A549 (cell line): ENCODE measurements around the gene CHPF. TPM values are rescaled to one million over a fixed set of nuclear protein-coding genes. Genes with fewer than 3 reads are reported as not detected.

Experiments used
- ATAC-seq, 2 experiments: fragments of 200-7000 bp in 1 of 2; fragments of >200 bp in 1 of 2; cut with Nextera tagmentation in 1 of 2; cut with Tn5 transposase in 1 of 2; 3 replicates each; pipeline versions ENCODE4 v1.8.0 to v1.9.1; 2018 to 2020; ENCODE audit warnings: mild to moderate bottlenecking in 1 of 2, moderate library complexity in 1 of 2
- CTCF ChIA-PET: fragments of 300-600 bp; sonication (Branson Sonifier 250); formaldehyde crosslinking; extraction: SDS; loops from one replicate; lab custom pipeline; 2021; ENCODE audit warnings: antibody characterized with exemption, inconsistent platforms; lab: Yijun Ruan, JAX
- POLR2A ChIA-PET: fragments of 350-600 bp; formaldehyde crosslinking; extraction: SDS; loops from one replicate; lab custom pipeline; 2021; ENCODE audit warnings: antibody characterized with exemption, inconsistent platforms; lab: Yijun Ruan, JAX
- DNase-seq, 2 experiments: peaks; one replicate each; pipeline versions ENCODE4 v3.0.0 to v3.0.0-alpha.2; 2011 to 2016; ENCODE audit warnings: low read depth in 1 of 2, low spot score in 1 of 2
- FAIRE-seq: peaks from 2 replicates; lab custom pipeline; 2011; peaks lifted over from hg19 to GRCh38; lab: Jason Lieb, UNC
- H3K27ac ChIP-seq, 2 experiments: fragments of >200 bp; sonication (Bioruptor Twin); formaldehyde crosslinking; 3 replicates each; pipeline ENCODE4 v1.5.1; 2016 to 2017
- H3K4me1 ChIP-seq: fragments of >200 bp; sonication (Bioruptor Twin); formaldehyde crosslinking; 3 replicates; pipeline ENCODE4 v1.6.1; 2016
- H3K4me2 ChIP-seq: fragments of >200 bp; sonication (Bioruptor Twin); formaldehyde crosslinking; 3 replicates; pipeline ENCODE4 v1.6.1; 2016
- H3K4me3 ChIP-seq: fragments of >200 bp; sonication (Bioruptor Twin); formaldehyde crosslinking; 3 replicates; pipeline ENCODE4 v1.5.1; 2016
- H3K9me3 ChIP-seq: fragments of >200 bp; sonication (Bioruptor Twin); formaldehyde crosslinking; 3 replicates; pipeline ENCODE4 v1.6.1; 2016
- CEBPB ChIP-seq, 2 experiments: fragments of >200 bp in 1 of 2; sonication (Bioruptor Twin) in 1 of 2; formaldehyde crosslinking in 1 of 2; IDR thresholded peaks; 2 replicates each; pipeline ENCODE4 v1.6.1; 2012 to 2016
- CHD4 ChIP-seq: fragments of 200-600 bp; sonication (generic); IDR thresholded peaks from 2 replicates; pipeline ENCODE4 v1.6.1; 2016; ENCODE audit warnings: antibody characterized with exemption, mild to moderate bottlenecking, borderline replicate concordance
- EHMT2 ChIP-seq: fragments of 200-600 bp; sonication (generic); IDR thresholded peaks from 2 replicates; pipeline ENCODE4 v1.6.1; 2016; ENCODE audit warnings: antibody characterized with exemption, low read depth, mild to moderate bottlenecking, moderate library complexity
- ESRRA ChIP-seq: fragments of 150-350 bp; IDR thresholded peaks from 2 replicates; pipeline ENCODE4 v1.6.1; 2014; ENCODE audit warnings: mild to moderate bottlenecking, low read length, borderline replicate concordance
- FOSB ChIP-seq: fragments of 250-450 bp; sonication (Bioruptor Pico); IDR thresholded peaks from 2 replicates; pipeline ENCODE4 v1.5.0; 2020; ENCODE audit warnings: mild to moderate bottlenecking, moderate library complexity
- FOXS1 ChIP-seq: fragments of 250-450 bp; sonication (Bioruptor Pico); IDR thresholded peaks from 2 replicates; pipeline ENCODE4 v1.5.0; 2020; ENCODE audit warnings: mild to moderate bottlenecking, moderate library complexity
- HES2 ChIP-seq: fragments of >200 bp; sonication (Bioruptor Twin); formaldehyde crosslinking; IDR thresholded peaks from 2 replicates; pipeline ENCODE4 v1.6.1; 2016
- HOXA7 ChIP-seq: fragments of 250-450 bp; sonication (Bioruptor Pico); IDR thresholded peaks from 2 replicates; pipeline ENCODE4 v1.5.0; 2020; ENCODE audit warnings: mild to moderate bottlenecking, moderate library complexity
- NFE2L2 ChIP-seq: fragments of 150-350 bp; conservative IDR thresholded peaks from 2 replicates; pipeline ENCODE4 v1.6.1; 2014; ENCODE audit warnings: low read length
- NPAS2 ChIP-seq: fragments of 250-450 bp; sonication (Bioruptor Pico); IDR thresholded peaks from 2 replicates; pipeline ENCODE4 v1.8.0; 2022; ENCODE audit warnings: mild to moderate bottlenecking, moderate library complexity, borderline replicate concordance
- NR3C1 ChIP-seq: fragments of >200 bp; sonication (Bioruptor Twin); formaldehyde crosslinking; IDR thresholded peaks from 3 replicates; pipeline ENCODE4 v1.6.1; 2017
- RFX5 ChIP-seq: fragments of 450-650 bp; IDR thresholded peaks from 2 replicates; pipeline ENCODE4 v1.7.1; 2014; ENCODE audit warnings: antibody characterized with exemption, mild to moderate bottlenecking, moderate library complexity
- SMC3 ChIP-seq: fragments of >200 bp; sonication (Bioruptor Twin); formaldehyde crosslinking; IDR thresholded peaks from 3 replicates; pipeline ENCODE4 v1.6.1; 2018; ENCODE audit warnings: inconsistent platforms
- SREBF2 ChIP-seq: fragments of 450-650 bp; IDR thresholded peaks from 2 replicates; pipeline ENCODE4 v1.6.1; 2014; ENCODE audit warnings: mild to moderate bottlenecking, moderate library complexity
- USF2 ChIP-seq: fragments of 450-650 bp; IDR thresholded peaks from 2 replicates; pipeline ENCODE4 v1.6.1; 2014; ENCODE audit warnings: antibody characterized with exemption
- WGBS: methylation state at CpG from one replicate; pipeline ENCODE4 v1.1.6; 2017; ENCODE audit errors: missing lambda C conversion rate; 5-methylcytosine and 5-hydroxymethylcytosine counted together
- polyA plus RNA-seq, 4 experiments: library from polyadenylated mRNA; depleted of rRNA in 3 of 4; stranded (reverse); fragments of >200 nt; fragmentation: RNase III in 1 of 4; extraction: RNeasy Plus Mini Kit Qiagen cat#74134 plus additional on column Dnase treatment in 1 of 4; gene quantifications; 2 replicates in 3 of 4; 3 replicates in 1 of 4; pipeline ENCODE4 v1.2.3, GENCODE V29; 2011 to 2017
- TF ChIP-seq, protein P1 (sequence below): IDR thresholded peaks from 2 replicates; pipeline ENCODE4 v1.6.1; 2012
- TF ChIP-seq, protein P2 (sequence below): IDR thresholded peaks from 2 replicates; pipeline ENCODE4 v1.6.1; 2012; ENCODE audit warnings: low read depth, borderline replicate concordance

CHPF gene
- polyA plus RNA-seq, 2 of the 4 experiments (the other 2 are of a cell fraction), result 9.0 to 14.8 TPM

DNA sequence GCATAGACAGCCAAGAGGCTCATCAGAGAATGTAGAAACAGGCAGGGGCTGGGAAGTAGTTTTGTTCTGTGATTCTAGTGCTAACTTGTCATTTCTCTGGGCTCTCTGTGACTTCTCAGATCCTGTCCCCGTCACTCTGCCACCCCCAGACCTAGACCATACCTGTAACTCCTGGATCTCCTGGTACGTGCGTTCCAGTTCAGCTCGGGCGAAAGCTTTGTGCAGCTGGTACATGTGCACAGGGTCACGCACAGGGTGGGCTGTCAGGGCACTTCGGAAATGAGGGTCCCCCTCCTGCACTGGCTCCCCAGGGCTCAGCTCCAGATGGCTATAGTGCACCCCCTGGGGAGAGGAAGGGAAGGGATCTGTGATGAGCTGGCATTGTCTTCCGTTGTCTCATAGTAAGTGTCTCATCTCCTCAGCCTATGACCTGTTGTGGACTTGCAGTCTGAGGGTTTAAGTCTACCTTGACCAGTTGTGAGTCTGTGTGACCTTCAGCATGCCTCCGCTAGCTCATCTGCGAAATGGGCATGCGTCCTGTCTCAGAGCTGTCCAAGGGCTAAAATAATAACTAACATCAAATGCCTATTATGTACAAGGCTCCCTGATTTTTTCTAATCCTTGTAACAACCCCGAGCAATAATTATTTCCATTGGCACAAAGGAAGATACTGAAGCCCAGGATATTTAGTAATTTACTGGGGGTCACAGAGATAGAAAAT lies 2.7 kb downstream of the CHPF start:
- CTCF ChIA-PET, result interaction anchor here (0.6 to 79.1 kb wide), 38 partner anchors 8 to 227 kb away, joined by 3 to 3291 read pairs (median 4); partner anchors contain the start of genes ASIC4, GMPPA, OBSL1 and SPEG

GRCh38 chr2:219539926-219540678 lies 3.5 kb downstream of the CHPF start:
- no peak for ATAC-seq
- FAIRE-seq, result no peak
- H3K4me2 ChIP-seq, result no peak overlapping the region
- DNase-seq, result no peak
- TF ChIP-seq NPAS2 (no peak), RFX5 (no peak), EHMT2 (no peak), FOXS1 (CRISPR knock-in tag) (no peak), CHD4 (no peak), NR3C1 (no peak), FOSB (CRISPR knock-in tag) (no peak), ESRRA (no peak), HOXA7 (CRISPR knock-in tag) (no peak), CEBPB (IDR thresholded peaks at IDR 0.05) (no peak), NFE2L2 (no peak)
- TF ChIP-seq, protein P1, sequence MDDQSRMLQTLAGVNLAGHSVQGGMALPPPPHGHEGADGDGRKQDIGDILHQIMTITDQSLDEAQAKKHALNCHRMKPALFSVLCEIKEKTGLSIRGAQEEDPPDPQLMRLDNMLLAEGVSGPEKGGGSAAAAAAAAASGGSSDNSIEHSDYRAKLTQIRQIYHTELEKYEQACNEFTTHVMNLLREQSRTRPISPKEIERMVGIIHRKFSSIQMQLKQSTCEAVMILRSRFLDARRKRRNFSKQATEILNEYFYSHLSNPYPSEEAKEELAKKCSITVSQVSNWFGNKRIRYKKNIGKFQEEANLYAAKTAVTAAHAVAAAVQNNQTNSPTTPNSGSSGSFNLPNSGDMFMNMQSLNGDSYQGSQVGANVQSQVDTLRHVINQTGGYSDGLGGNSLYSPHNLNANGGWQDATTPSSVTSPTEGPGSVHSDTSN, result no peak
- TF ChIP-seq, protein P2, sequence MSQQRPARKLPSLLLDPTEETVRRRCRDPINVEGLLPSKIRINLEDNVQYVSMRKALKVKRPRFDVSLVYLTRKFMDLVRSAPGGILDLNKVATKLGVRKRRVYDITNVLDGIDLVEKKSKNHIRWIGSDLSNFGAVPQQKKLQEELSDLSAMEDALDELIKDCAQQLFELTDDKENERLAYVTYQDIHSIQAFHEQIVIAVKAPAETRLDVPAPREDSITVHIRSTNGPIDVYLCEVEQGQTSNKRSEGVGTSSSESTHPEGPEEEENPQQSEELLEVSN, result no peak
- peaks cover 12% of the 10 kb centered on the region for H3K4me1 ChIP-seq
- no peak overlapping the region for H3K27ac ChIP-seq
- 95% methylated on average over 22 of the region's 46 CpGs for WGBS
- H3K9me3 ChIP-seq, result no peaks in the 10 kb centered on the region
- CTCF ChIA-PET, result interaction anchor here (0.7 to 79.1 kb wide), 17 partner anchors 9 to 197 kb away, joined by 3 to 3291 read pairs (median 11); partner anchors contain the start of genes ASIC4, GMPPA, OBSL1 and SPEG
- H3K4me3 ChIP-seq, result no peak overlapping the region
- POLR2A ChIA-PET, result no interaction called here

More for the DNA sequence above, 2.7 kb downstream of the CHPF start:
- WGBS, result 79% methylated on average over 12 of the region's 12 CpGs
- H3K27ac ChIP-seq, result no peak overlapping the region
- peak overlapping the region; percentile 89; the same call in 2 of the 3 replicates for H3K4me2 ChIP-seq
- DNase-seq, result no peak
- no peak for TF ChIP-seq SMC3
- TF ChIP-seq USF2, result no peak
- TF ChIP-seq, protein P2, result no peak
- no peak for TF ChIP-seq HES2
- TF ChIP-seq SREBF2, result no peak
- peak; percentile 95 for TF ChIP-seq ESRRA
- TF ChIP-seq, all 56 proteins: peak for 1
- ATAC-seq, result no peak
- FAIRE-seq, result no peak
- Histone ChIP-seq H3K9me3 (no peaks in the 10 kb centered on the region), H3K4me3 (no peak overlapping the region), H3K4me1 (peaks cover 12% of the 10 kb centered on the region)
- POLR2A ChIA-PET, result interaction anchor here (0.6 to 1.5 kb wide), 2 partner anchors 30 to 153 kb away, joined by 3 to 11 read pairs; partner anchors contain the start of gene OBSL1
